Measurements from ENCODE around the gene NME7. TPM values are rescaled to one million over a fixed set of nuclear protein-coding genes. Genes with fewer than 3 reads are reported as not detected.

Gene NME7
- total RNA-seq, 4 donors from 2014 or later = 5.0 to 8.9 (median 8.4) TPM

- TF ChIP-seq POLR2A (IDR thresholded peaks at IDR 0.05) = no peak
- TF ChIP-seq, protein P1, sequence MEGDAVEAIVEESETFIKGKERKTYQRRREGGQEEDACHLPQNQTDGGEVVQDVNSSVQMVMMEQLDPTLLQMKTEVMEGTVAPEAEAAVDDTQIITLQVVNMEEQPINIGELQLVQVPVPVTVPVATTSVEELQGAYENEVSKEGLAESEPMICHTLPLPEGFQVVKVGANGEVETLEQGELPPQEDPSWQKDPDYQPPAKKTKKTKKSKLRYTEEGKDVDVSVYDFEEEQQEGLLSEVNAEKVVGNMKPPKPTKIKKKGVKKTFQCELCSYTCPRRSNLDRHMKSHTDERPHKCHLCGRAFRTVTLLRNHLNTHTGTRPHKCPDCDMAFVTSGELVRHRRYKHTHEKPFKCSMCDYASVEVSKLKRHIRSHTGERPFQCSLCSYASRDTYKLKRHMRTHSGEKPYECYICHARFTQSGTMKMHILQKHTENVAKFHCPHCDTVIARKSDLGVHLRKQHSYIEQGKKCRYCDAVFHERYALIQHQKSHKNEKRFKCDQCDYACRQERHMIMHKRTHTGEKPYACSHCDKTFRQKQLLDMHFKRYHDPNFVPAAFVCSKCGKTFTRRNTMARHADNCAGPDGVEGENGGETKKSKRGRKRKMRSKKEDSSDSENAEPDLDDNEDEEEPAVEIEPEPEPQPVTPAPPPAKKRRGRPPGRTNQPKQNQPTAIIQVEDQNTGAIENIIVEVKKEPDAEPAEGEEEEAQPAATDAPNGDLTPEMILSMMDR (IDR thresholded peaks at IDR 0.05) = no peak
- intact Hi-C loops (cut with DNase I; ENCODE audit: low total_unique reads) = no loop called here
- H3K4me3 ChIP-seq (ENCODE audit: low read depth, poor library complexity, severe bottlenecking) = no peak overlapping the region
- DNase-seq (ENCODE audit: low spot score in 2 of 2) = no peak
These were observed 163.4 kb downstream of the NME7 start for GRCh38 chr1:169204157-169204556.

- WGBS, 2 donors = 89 to 92% methylated on average over 3 of the region's 3 CpGs
- intact Hi-C loops (cut with DNase I; ENCODE audit: low total_unique reads) = no loop called here
- no peak overlapping the region for H3K4me3 ChIP-seq (ENCODE audit: low read depth, poor library complexity, severe bottlenecking)
- no peak for DNase-seq (ENCODE audit: low spot score in 2 of 2)
- no peak for TF ChIP-seq POLR2A (IDR thresholded peaks at IDR 0.05)
- TF ChIP-seq, protein P1 (IDR thresholded peaks at IDR 0.05) = no peak
These were observed 164.6 kb downstream of the NME7 start for GRCh38 chr1:169202791-169203665.

- DNase-seq (ENCODE audit: low spot score in 2 of 2) = no peak
- TF ChIP-seq, protein P1 (IDR thresholded peaks at IDR 0.05) = no peak
- TF ChIP-seq POLR2A (IDR thresholded peaks at IDR 0.05) = no peak
- 98 to 99% methylated on average over 5 of the region's 5 CpGs for WGBS, 2 donors
- H3K4me3 ChIP-seq (ENCODE audit: low read depth, poor library complexity, severe bottlenecking) = no peak overlapping the region
- intact Hi-C loops (cut with DNase I; ENCODE audit: low total_unique reads) = no loop called here
These were observed 166.4 kb downstream of the NME7 start for GRCh38 chr1:169201084-169201619.

GRCh38 chr1:169200319-169200718, 167.3 kb downstream of the NME7 start:
- intact Hi-C loops (cut with DNase I; ENCODE audit: low total_unique reads) = no loop called here
- TF ChIP-seq POLR2A (IDR thresholded peaks at IDR 0.05) = no peak
- TF ChIP-seq, protein P1 (IDR thresholded peaks at IDR 0.05) = no peak
- H3K4me3 ChIP-seq (ENCODE audit: low read depth, poor library complexity, severe bottlenecking) = no peak overlapping the region
- DNase-seq (ENCODE audit: low spot score in 2 of 2) = no peak

- intact Hi-C loops (cut with DNase I; ENCODE audit: low total_unique reads) = no loop called here
- whole genome bisulfite sequencing, 2 donors = 96 to 99% methylated on average over 3 of the region's 3 CpGs
These were observed 171.0 kb downstream of the NME7 start for GRCh38 chr1:169196581-169196980.

More at GRCh38 chr1:169196581-169196980, 171.0 kb downstream of the NME7 start:
- H3K4me3 ChIP-seq (ENCODE audit: low read depth, poor library complexity, severe bottlenecking) = no peak overlapping the region
- no peak for DNase-seq (ENCODE audit: low spot score in 2 of 2)
- TF ChIP-seq, protein P1 (IDR thresholded peaks at IDR 0.05) = no peak
- TF ChIP-seq POLR2A (IDR thresholded peaks at IDR 0.05) = no peak
